Endothelial cell (in vitro differentiated cells): ENCODE results near the gene PTGER4. TPM values are rescaled to one million over a fixed set of nuclear protein-coding genes. Genes with fewer than 3 reads are reported as not detected.
A peak's percentile ranks its signal among the peaks of the same experiment; 100 is the strongest.

Experiments used
- DNase-seq: peaks from one replicate; pipeline ENCODE4 v3.0.0; 2021; ENCODE audit warnings: low spot score
- H3K27ac Mint-ChIP-seq: one replicate; pipeline ENCODE4 v1.8.0; 2021; ENCODE audit warnings: mixed read lengths, inconsistent platforms; ENCODE audit not compliant: unreplicated experiment
- H3K27me3 Mint-ChIP-seq: one replicate; pipeline ENCODE4 v1.8.0; 2021; ENCODE audit warnings: mild to moderate bottlenecking, moderate library complexity, mixed read lengths, inconsistent platforms; ENCODE audit not compliant: unreplicated experiment
- H3K36me3 Mint-ChIP-seq: one replicate; pipeline ENCODE4 v1.8.0; 2021; ENCODE audit warnings: mild to moderate bottlenecking, low read depth, mixed read lengths, inconsistent platforms; ENCODE audit not compliant: unreplicated experiment
- H3K4me1 Mint-ChIP-seq: one replicate; pipeline ENCODE4 v1.8.0; 2021; ENCODE audit warnings: mild to moderate bottlenecking, mixed read lengths, inconsistent platforms; ENCODE audit not compliant: unreplicated experiment
- H3K4me3 Mint-ChIP-seq: one replicate; pipeline ENCODE4 v1.8.0; 2021; ENCODE audit warnings: mild to moderate bottlenecking, mixed read lengths, inconsistent platforms; ENCODE audit not compliant: unreplicated experiment
- H3K9me3 Mint-ChIP-seq: one replicate; pipeline ENCODE4 v1.8.0; 2021; ENCODE audit warnings: mixed read lengths, inconsistent platforms; ENCODE audit not compliant: unreplicated experiment
- total RNA-seq: library from RNA; stranded (reverse); fragmentation: NEBNext Ultra II Directional; extraction: Animal tissue kit (Norgen Biotek cat#: 25700); gene quantifications from one replicate; pipeline ENCODE4 v1.2.1, GENCODE V29; 2021; ENCODE audit not compliant: unreplicated experiment
- TF ChIP-seq, protein P1 (sequence below): fragments of 200-600 bp; sonication (generic); IDR thresholded peaks from one replicate; pipeline ENCODE4 v1.5.0; 2021; ENCODE audit warnings: antibody characterized with exemption; ENCODE audit not compliant: unreplicated experiment

The PTGER4 gene
- total RNA-seq, 1 donor from 2014 or later: 0.26 TPM

GRCh38 chr5:40681363-40682153 lies 1.8 kb downstream of the PTGER4 start:
- peaks cover 20% of the 10 kb centered on the region for H3K27me3 Mint-ChIP-seq
- TF ChIP-seq, protein P1, sequence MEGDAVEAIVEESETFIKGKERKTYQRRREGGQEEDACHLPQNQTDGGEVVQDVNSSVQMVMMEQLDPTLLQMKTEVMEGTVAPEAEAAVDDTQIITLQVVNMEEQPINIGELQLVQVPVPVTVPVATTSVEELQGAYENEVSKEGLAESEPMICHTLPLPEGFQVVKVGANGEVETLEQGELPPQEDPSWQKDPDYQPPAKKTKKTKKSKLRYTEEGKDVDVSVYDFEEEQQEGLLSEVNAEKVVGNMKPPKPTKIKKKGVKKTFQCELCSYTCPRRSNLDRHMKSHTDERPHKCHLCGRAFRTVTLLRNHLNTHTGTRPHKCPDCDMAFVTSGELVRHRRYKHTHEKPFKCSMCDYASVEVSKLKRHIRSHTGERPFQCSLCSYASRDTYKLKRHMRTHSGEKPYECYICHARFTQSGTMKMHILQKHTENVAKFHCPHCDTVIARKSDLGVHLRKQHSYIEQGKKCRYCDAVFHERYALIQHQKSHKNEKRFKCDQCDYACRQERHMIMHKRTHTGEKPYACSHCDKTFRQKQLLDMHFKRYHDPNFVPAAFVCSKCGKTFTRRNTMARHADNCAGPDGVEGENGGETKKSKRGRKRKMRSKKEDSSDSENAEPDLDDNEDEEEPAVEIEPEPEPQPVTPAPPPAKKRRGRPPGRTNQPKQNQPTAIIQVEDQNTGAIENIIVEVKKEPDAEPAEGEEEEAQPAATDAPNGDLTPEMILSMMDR: no peak
- peak overlapping the region; percentile 85 for H3K4me3 Mint-ChIP-seq
- H3K4me1 Mint-ChIP-seq: peaks cover 28% of the 10 kb centered on the region
- H3K27ac Mint-ChIP-seq: no peak overlapping the region
- DNase-seq: no peak
- no peaks in the 10 kb centered on the region for H3K36me3 Mint-ChIP-seq
- peaks cover 5% of the 10 kb centered on the region for H3K9me3 Mint-ChIP-seq

DNA sequence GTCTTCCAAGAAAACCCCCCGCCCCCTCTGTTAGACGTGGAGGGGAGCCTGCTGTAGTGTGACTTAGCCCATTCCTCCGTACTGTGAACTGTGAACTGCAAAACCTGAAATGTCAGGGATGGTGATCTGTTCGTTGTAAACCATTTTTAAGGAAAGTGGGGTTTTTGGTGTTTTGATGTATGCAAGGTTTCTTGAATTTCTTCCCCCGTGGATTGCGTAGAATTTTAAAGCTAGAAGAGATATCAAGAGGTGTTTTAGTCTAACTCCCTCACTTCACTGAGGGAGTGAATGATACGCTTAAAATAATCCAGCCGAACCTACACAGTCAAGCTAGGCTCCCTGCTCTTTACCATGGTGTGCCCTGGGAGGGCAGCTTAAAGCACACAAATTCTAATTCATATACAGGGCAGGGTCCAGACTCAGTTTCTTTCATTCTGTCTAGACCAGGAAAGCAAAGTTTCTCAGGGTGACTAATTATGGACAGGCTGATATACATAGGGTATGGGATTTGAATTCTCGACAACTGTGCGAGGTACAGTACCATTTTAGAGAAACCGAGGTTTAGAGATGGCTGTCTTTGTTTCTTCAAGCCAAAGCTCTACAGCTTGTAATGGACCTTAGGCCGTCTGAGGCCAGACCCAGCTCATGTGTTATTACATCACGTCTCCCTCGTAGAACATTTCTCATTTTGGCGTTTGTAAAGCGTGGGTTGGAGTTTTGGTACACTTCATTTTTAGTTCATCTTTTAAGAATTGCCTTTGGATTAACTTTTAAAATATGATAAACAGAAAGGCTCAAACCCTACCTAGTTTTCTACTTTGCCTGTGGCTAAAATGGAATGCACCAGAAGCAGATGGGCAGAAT lies 2.7 kb downstream of the PTGER4 start:
- H3K27ac Mint-ChIP-seq: no peak overlapping the region
- H3K9me3 Mint-ChIP-seq: peaks cover 5% of the 10 kb centered on the region
- H3K4me1 Mint-ChIP-seq: peaks cover 22% of the 10 kb centered on the region
- no peak for DNase-seq
- peak overlapping the region; percentile 85 for H3K4me3 Mint-ChIP-seq
- H3K36me3 Mint-ChIP-seq: no peaks in the 10 kb centered on the region
- H3K27me3 Mint-ChIP-seq: peaks cover 20% of the 10 kb centered on the region
- TF ChIP-seq, protein P1: no peak

- H3K27ac Mint-ChIP-seq: no peak overlapping the region
- peaks cover 20% of the 10 kb centered on the region for H3K4me1 Mint-ChIP-seq
These were observed 3.6 kb downstream of the PTGER4 start for GRCh38 chr5:40683305-40683704.

GRCh38 chr5:40685193-40685592 lies 5.5 kb downstream of the PTGER4 start:
- peaks cover 19% of the 10 kb centered on the region for H3K4me1 Mint-ChIP-seq
- no peak overlapping the region for H3K27ac Mint-ChIP-seq
- peaks cover 17% of the 10 kb centered on the region for H3K27me3 Mint-ChIP-seq
- no peak for DNase-seq
- no peak overlapping the region for H3K4me3 Mint-ChIP-seq
- TF ChIP-seq, protein P1: no peak
- H3K9me3 Mint-ChIP-seq: peaks cover 5% of the 10 kb centered on the region
- H3K36me3 Mint-ChIP-seq: no peaks in the 10 kb centered on the region

More at GRCh38 chr5:40683305-40683704, 3.6 kb downstream of the PTGER4 start:
- Mint-ChIP-seq H3K4me3 (no peak overlapping the region), H3K9me3 (peaks cover 5% of the 10 kb centered on the region), H3K36me3 (no peaks in the 10 kb centered on the region), H3K27me3 (peaks cover 20% of the 10 kb centered on the region)
- TF ChIP-seq, protein P1: no peak
- no peak for DNase-seq
